Measurements from ENCODE around the gene CDC42EP4.

Gene CDC42EP4

GRCh38 chr17:73293480-73293911 lies 18.3 kb downstream of the CDC42EP4 start:
- no peak for DNase-seq

- no peak for DNase-seq
These were observed 18.8 kb downstream of the CDC42EP4 start for GRCh38 chr17:73293031-73293430.

- DNase-seq = no peak
These were observed 19.7 kb downstream of the CDC42EP4 start for GRCh38 chr17:73292031-73292531.

GRCh38 chr17:73291260-73291801 lies 20.5 kb downstream of the CDC42EP4 start:
- DNase-seq = peak; percentile 9 to 61

GRCh38 chr17:73290399-73291259 lies 21.2 kb downstream of the CDC42EP4 start:
- no peak for DNase-seq

GRCh38 chr17:73289549-73290254 lies 22.1 kb downstream of the CDC42EP4 start:
- DNase-seq = no peak

- DNase-seq = no peak
These were observed 23.1 kb downstream of the CDC42EP4 start for GRCh38 chr17:73288534-73289302.

- DNase-seq = no peak
These were observed 24.9 kb downstream of the CDC42EP4 start for GRCh38 chr17:73286863-73287296.

GRCh38 chr17:73285916-73286862 lies 25.6 kb downstream of the CDC42EP4 start:
- DNase-seq = no peak

- DNase-seq = no peak
These were observed 26.2 kb downstream of the CDC42EP4 start for GRCh38 chr17:73285603-73285908.

- DNase-seq = no peak
These were observed 26.7 kb downstream of the CDC42EP4 start for GRCh38 chr17:73284906-73285602.

- no peak for DNase-seq
These were observed 27.4 kb downstream of the CDC42EP4 start for GRCh38 chr17:73284354-73284753.

- no peak for DNase-seq
These were observed 27.9 kb downstream of the CDC42EP4 start for GRCh38 chr17:73283841-73284282.

- no peak for DNase-seq
These were observed 28.6 kb downstream of the CDC42EP4 start for GRCh38 chr17:73283250-73283649.

- no peak for DNase-seq
These were observed 29.2 kb downstream of the CDC42EP4 start for GRCh38 chr17:73282629-73283028.

- no peak for DNase-seq
These were observed 29.9 kb downstream of the CDC42EP4 start for GRCh38 chr17:73281928-73282327.

GRCh38 chr17:73280191-73280590 lies 31.6 kb downstream of the CDC42EP4 start:
- no peak for DNase-seq

- DNase-seq = no peak
These were observed 32.1 kb downstream of the CDC42EP4 start for GRCh38 chr17:73279704-73280103.

GRCh38 chr17:73278465-73279453 lies 33.0 kb downstream of the CDC42EP4 start:
- DNase-seq = no peak

- DNase-seq = no peak
These were observed 33.7 kb downstream of the CDC42EP4 start for GRCh38 chr17:73278049-73278464.

All from CD4-positive, alpha-beta T cell treated with Interferon alpha-2 for 1 hour (primary cell).